IPS DF 19.7 (cell line): ENCODE results near the gene RAB11FIP4.
"Not testable (repeated sequence)": the region's sequence is repeated elsewhere in the genome, so short reads cannot be mapped to it uniquely, and the experiment has no call there.

ENCODE experiments used
- DNase-seq: peaks from one replicate; pipeline ENCODE4 v3.0.0-alpha.2; 2013; ENCODE audit warnings: low read depth, low spot score

RAB11FIP4 gene, protein sequence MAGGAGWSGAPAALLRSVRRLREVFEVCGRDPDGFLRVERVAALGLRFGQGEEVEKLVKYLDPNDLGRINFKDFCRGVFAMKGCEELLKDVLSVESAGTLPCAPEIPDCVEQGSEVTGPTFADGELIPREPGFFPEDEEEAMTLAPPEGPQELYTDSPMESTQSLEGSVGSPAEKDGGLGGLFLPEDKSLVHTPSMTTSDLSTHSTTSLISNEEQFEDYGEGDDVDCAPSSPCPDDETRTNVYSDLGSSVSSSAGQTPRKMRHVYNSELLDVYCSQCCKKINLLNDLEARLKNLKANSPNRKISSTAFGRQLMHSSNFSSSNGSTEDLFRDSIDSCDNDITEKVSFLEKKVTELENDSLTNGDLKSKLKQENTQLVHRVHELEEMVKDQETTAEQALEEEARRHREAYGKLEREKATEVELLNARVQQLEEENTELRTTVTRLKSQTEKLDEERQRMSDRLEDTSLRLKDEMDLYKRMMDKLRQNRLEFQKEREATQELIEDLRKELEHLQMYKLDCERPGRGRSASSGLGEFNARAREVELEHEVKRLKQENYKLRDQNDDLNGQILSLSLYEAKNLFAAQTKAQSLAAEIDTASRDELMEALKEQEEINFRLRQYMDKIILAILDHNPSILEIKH

DNA sequence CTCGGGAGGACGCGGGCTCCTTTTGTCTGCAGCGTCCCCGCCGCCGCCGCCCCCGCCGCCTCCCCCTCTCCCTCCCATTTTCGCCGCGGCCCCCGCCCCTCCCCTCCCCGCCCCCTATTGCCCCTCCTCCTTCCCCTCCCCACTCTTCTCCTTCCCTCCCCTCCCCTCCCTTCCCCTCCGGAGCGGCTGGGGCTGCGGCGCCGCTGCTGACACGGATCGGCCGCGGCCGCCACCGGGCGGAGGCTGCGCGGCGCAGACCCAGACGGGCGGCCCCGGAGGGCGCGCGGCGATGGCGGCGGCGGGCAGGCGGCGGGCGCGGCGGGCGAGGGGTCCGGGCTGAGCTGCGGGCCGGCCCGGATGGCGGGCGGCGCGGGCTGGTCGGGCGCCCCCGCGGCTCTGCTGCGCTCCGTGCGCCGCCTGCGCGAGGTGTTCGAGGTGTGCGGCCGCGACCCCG lies at the start of gene RAB11FIP4:
Gene RAB11FIP4, plus strand, starts transcription at position 180 of the 454 bp plus-strand sequence. Its CDS starts 178 bp downstream, at position 358.
- no peak for DNase-seq

DNA sequence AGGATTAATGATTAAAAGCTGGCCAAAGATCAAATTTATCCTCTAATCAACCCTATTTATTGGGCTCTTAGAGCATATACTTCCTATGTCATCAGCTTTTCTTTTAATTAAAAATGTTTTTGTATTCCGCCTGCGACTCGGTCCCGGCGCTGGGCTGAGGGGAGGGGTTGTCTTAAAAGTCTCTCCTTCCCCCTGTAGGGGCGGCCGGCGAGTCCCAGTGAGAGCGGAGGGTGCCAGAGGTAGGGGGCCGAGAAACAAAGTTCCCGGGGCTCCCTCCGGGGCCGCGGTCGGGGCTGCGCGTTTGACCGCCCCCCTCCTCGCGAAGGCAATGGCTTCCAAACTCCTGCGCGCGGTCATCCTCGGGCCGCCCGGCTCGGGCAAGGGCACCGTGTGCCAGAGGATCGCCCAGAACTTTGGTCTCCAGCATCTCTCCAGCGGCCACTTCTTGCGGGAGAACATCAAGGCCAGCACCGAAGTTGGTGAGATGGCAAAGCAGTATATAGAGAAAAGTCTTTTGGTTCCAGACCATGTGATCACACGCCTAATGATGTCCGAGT lies 46.2 kb upstream of the RAB11FIP4 start:
- DNase-seq = not testable (repeated sequence)

DNA sequence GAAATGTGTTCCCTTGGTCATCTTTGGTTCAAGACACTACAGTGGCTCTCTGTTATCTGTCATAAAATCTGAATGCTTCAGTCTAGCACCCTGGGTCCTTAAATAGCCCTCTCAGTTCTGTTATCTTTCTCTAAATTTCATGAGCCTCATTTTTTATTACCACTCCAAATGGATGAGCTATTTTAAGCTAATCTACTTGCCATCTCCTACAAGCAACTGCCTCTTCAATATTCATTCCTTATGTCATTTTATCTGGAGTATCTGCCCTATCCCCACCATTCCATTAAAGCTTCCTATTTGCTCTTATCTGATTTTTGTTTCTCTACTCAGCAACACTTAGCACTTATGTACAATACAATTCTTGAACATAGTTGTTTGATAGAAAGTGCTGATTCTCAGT lies 42.0 kb upstream of the RAB11FIP4 start:
- no peak for DNase-seq

DNA sequence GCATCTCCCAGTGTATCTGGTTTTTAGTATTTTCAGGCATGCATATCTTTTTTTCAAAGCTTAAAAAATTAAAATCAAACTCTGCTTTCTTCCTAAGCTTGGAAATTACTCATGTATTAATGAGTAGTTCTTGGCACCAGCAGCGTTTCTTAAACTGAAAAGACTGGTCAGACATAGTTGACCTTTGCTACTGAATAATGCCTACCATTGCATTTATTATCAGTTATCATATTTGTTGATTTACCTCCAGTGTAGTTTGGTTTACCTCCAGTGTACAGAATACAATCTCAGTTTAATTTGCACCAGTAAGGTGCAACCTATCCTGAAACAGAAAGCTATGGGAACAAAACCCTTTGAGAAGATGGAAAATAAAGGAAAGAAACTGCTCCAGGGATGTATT lies 35.5 kb upstream of the RAB11FIP4 start:
- DNase-seq = no peak

GRCh38 chr17:31357091-31357490 lies 34.4 kb upstream of the RAB11FIP4 start:
- no peak for DNase-seq

DNA sequence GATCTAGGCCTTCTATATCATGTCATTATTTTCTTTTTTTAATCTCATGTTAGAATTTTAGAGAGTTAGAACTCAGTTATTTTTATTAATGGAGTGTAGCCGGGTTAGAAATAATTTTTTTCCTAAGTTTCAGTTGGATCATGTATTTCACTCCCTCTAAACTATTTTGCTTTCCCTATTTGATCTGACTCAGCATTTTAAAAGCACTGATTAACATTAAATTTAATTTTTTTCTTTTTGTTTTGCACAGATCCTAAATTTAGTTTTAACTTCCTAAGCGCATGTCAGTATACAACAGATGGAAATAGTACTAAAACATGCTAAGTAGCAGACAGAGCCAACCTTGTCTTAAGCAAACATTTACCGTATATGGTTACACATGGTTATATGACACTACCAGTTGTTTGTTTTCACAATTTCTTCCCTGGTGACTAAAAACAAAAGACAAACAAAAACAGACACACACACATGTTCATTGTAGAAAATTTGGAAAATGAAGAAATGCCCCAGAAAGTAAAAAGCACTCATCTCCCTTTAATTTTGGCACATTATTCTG lies 33.6 kb upstream of the RAB11FIP4 start:
- DNase-seq = no peak

- no peak for DNase-seq
These were observed 27.5 kb upstream of the RAB11FIP4 start for GRCh38 chr17:31364012-31364411.

GRCh38 chr17:31366088-31366487 lies 25.4 kb upstream of the RAB11FIP4 start:
- DNase-seq = no peak

DNA sequence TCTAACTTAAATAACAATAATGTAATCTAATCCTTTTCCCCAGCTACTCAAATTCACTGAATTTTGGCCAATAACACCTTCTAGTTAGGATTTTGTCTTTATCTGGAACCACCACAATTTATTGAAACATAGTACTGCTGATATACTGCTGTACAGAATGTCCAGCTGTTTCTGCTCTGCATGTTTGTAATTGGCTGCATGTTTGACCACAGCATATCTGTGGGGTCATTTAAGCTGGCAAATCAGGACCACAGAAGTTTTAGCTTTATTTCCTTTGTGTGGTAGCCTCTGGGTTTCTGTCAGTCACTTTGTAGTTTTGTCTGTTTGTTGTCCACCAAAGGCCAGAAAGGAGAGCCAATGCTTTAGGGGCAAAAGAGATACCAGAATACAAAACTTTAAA lies 22.2 kb upstream of the RAB11FIP4 start:
- no peak for DNase-seq

- DNase-seq = no peak
These were observed 19.9 kb upstream of the RAB11FIP4 start for GRCh38 chr17:31371511-31372097.

DNA sequence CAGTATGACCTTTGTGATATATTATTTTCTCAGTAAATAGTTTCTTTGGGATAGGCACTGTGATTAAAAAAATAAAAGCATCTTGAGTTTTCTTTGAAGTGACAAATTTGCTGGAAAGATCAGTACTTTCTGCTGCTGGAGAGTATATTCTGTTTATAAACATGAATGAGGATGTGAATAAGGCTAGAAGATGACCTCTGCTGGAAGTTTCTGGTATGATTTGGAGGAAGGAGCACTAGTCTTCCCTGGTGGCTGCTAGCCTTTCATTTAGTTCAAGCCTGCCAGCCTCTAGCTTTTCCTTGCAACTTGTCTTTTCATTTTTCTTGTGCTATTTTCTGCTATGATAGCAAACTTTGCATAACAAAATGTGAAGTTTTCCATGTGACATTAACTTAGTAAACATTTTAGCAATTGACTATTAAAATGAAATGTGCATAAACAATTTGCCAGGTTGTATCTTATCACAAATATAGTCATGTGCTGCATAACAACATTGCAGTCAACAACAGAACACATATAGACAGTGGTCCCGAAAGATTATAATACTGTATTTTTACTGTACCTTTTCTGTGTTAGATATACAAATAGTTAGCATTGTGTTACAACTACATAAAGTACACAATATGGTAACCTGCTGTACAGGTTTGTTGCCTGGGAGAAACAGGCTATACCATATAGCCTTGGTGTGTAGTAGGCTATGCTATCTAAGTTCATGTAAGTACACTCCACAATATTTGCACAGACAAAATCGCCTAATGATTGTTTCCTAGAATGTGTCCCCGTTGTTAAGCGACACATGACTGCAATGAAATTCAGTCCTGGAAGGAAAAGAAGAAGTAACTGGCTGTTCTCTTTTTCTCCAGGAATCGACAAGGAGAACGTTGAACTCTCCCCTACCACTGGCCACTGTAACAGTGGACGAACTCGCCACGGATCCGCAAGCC lies 18.1 kb upstream of the RAB11FIP4 start:
- DNase-seq = no peak

DNA sequence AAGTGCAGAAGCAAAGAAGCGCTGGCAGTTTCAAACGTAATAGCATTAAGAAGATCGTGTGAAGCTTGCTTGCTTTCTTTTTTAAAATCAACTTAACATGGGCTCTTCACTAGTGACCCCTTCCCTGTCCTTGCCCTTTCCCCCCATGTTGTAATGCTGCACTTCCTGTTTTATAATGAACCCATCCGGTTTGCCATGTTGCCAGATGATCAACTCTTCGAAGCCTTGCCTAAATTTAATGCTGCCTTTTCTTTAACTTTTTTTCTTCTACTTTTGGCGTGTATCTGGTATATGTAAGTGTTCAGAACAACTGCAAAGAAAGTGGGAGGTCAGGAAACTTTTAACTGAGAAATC lies 17.4 kb upstream of the RAB11FIP4 start:
- DNase-seq = no peak

- no peak for DNase-seq
These were observed 17.0 kb upstream of the RAB11FIP4 start for GRCh38 chr17:31374503-31374902.

DNA sequence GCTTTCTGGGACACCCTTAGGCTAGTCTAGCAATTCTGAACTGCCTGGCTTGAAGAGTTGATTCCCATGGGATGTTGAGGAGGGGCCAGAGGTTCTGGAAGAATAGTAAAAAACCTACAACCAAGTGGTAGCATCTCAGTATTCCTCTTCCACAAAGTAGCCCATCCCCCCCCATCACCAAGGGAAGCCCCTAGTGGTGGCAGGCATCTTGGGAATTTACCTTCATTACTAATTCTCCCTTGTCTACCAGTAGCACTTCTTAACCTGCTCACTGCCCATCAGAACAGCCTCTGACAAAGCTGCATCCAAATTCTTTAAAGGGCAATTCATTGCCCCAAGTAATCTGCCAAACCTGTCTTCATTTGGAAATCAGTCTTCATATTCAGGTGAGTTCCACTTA lies 12.8 kb upstream of the RAB11FIP4 start:
- DNase-seq = no peak

DNA sequence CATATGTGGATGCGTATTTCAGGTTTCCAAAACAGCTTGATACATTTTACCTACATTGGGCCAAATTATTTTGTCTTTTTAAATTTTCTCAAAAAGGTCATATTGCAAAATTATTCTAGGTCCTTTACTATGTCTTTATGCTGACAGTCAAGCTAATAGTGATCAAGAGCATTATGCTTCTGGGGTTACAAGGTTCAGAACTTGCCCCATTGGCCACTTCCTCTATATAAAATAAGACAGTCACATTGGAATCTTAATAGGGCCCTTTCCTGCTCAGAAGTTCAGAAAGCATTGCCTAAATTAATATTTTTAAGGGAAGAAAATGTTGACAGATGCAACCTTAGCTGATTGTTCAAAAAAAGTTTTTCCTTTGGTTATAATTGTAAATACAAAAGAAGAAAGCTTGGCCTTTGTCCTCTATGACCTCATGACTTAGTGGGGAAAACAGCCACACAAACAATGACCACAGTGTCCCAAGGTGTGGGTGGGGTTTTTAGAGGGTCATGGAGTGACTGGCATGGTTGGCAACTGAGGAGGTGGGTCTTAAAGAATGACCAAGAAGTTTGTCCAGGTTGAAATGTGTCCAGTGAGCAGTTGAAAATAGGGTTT lies 11.8 kb upstream of the RAB11FIP4 start:
- DNase-seq = no peak

GRCh38 chr17:31381165-31381668 lies 10.3 kb upstream of the RAB11FIP4 start:
- DNase-seq = no peak

DNA sequence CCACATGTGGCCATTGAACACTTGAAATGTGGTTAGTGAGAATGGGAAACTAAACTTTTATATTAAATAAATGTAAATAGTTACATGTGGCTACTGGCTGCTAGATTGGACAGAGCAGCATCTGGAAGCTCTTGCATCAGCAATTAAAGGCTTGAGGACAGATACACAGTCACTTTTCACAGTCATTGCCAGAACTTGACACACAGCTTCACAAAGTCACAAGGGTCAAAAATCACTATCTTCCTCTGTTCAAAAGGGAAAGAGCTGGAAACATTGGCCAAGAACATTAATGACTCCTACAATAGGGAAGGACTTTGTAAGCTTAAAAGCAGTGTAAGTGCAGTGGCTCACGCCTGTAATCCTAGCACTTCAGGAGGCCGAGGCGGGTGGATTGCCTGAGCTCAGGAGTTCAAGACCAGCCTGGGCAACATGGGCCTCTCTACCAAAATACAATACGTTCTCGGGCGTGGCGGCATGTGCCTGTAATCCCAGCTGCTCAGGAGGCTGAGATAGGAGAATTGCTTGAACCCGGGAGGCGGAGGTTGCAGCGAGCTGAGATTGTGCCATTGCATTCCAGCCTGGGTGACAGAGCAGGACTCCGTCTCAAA lies 8.7 kb upstream of the RAB11FIP4 start:
- DNase-seq = not testable (repeated sequence)

- DNase-seq = not testable (repeated sequence)
These were observed 8.0 kb upstream of the RAB11FIP4 start for GRCh38 chr17:31383488-31383887.

GRCh38 chr17:31385428-31386285 lies 5.8 kb upstream of the RAB11FIP4 start:
- DNase-seq = no peak
